ENCODE data around the gene HM13. TPM values are rescaled to one million over a fixed set of nuclear protein-coding genes. Genes with fewer than 3 reads are reported as not detected.

HM13 gene
- total and polyA plus RNA-seq, 2 of the 13 experiments (the other 11 are each of a cell fraction or from before 2014, with no cell fraction given), result 118 to 243 TPM

GRCh38 chr20:31595654-31596411 lies 81.6 kb downstream of the HM13 start (continued):
- TF ChIP-seq ZNF691 (CRISPR knock-in tag; IDR thresholded peaks at IDR 0.05; ENCODE audit: borderline replicate concordance, low read depth) (no peak; the same call in 1 of the 2 replicates), SNRNP70 (IDR thresholded peaks at IDR 0.05; ENCODE audit: low read depth, low read length) (no peak), ZFP62 (CRISPR knock-in tag; IDR thresholded peaks at IDR 0.05) (no peak; the same call in 1 of the 2 replicates), RAD51 (IDR thresholded peaks at IDR 0.05; ENCODE audit: borderline replicate concordance) (peak; percentile 89), SOX5 (CRISPR knock-in tag; IDR thresholded peaks at IDR 0.05; ENCODE audit: borderline replicate concordance) (peak; percentile 53), GATAD1 (CRISPR knock-in tag; IDR thresholded peaks at IDR 0.05) (no peak; the same call in 1 of the 2 replicates), NBN (conservative IDR thresholded peaks at IDR 0.05) (no peak), SNAPC2 (CRISPR knock-in tag; IDR thresholded peaks at IDR 0.05) (0 out of 2 replicates have a peak, but pooled peaks have one; percentile 51), DMTF1 (CRISPR knock-in tag; IDR thresholded peaks at IDR 0.05) (no peak), ZNF883 (CRISPR knock-in tag; IDR thresholded peaks at IDR 0.05; ENCODE audit: not compliant biosample characterization) (no peak), ZNF460 (CRISPR knock-in tag; IDR thresholded peaks at IDR 0.05; ENCODE audit: borderline replicate concordance) (no peak), ZBTB38 (CRISPR knock-in tag; IDR thresholded peaks at IDR 0.05) (no peak; the same call in 1 of the 2 replicates), ZNF142 (CRISPR knock-in tag; IDR thresholded peaks at IDR 0.05) (peak; percentile 48; the same call in 1 of the 2 replicates), NFATC3 (CRISPR knock-in tag; IDR thresholded peaks at IDR 0.05) (no peak), SOX6 (IDR thresholded peaks at IDR 0.05) (no peak), SOX6 (CRISPR knock-in tag; IDR thresholded peaks at IDR 0.05) (peak; percentile 42; the same call in 1 of the 2 replicates)
- TF ChIP-seq, protein P1, sequence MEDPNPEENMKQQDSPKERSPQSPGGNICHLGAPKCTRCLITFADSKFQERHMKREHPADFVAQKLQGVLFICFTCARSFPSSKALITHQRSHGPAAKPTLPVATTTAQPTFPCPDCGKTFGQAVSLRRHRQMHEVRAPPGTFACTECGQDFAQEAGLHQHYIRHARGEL (CRISPR knock-in tag; IDR thresholded peaks at IDR 0.05), result peak; percentile 27; the same call in 1 of the 2 replicates
- TF ChIP-seq, protein P2, sequence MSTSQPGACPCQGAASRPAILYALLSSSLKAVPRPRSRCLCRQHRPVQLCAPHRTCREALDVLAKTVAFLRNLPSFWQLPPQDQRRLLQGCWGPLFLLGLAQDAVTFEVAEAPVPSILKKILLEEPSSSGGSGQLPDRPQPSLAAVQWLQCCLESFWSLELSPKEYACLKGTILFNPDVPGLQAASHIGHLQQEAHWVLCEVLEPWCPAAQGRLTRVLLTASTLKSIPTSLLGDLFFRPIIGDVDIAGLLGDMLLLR (CRISPR knock-in tag; IDR thresholded peaks at IDR 0.05), result peak; percentile 50; the same call in 1 of the 2 replicates
- TF ChIP-seq, protein P3, sequence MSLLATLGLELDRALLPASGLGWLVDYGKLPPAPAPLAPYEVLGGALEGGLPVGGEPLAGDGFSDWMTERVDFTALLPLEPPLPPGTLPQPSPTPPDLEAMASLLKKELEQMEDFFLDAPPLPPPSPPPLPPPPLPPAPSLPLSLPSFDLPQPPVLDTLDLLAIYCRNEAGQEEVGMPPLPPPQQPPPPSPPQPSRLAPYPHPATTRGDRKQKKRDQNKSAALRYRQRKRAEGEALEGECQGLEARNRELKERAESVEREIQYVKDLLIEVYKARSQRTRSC (CRISPR knock-in tag; IDR thresholded peaks at IDR 0.05; ENCODE audit: low read depth), result no peak

Data from HepG2 (cell line).